ELR (cell line): Measurements from ENCODE around the gene SMAD4.
"Not testable (repeated sequence)": the region's sequence is repeated elsewhere in the genome, so short reads cannot be mapped to it uniquely, and the experiment has no call there.

ENCODE experiments used
- DNase-seq: peaks from one replicate; pipeline ENCODE4 v3.0.0-alpha.2; 2015; ENCODE audit warnings: low read depth

Gene SMAD4

DNA sequence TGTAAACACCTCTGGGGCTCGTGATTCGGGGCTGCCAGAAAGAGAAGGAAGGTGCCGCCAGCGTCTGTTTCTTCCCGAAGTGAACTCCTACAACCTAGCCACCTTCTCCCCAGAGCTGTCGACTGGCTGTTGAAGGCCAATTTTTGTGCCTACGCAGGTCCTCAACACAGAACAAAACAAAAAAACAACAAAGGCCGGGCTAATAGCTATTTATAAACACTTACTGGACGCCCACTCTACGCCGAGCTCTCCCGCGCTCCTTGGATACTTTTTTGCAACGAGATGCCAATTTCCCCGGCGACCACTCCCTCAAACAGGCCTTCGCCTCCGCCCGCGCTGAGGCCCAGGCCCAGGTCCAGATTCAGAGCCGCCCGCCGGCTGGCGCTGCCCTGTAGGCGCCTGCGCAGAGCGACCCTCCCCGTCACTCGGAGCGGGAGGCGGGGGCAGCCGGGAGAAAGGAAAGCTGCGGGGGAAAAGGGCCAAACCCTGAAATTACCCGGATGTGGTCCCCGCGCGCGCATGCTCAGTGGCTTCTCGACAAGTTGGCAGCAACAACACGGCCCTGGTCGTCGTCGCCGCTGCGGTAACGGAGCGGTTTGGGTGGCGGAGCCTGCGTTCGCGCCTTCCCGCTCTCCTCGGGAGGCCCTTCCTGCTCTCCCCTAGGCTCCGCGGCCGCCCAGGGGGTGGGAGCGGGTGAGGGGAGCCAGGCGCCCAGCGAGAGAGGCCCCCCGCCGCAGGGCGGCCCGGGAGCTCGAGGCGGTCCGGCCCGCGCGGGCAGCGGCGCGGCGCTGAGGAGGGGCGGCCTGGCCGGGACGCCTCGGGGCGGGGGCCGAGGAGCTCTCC, at the start of gene SMAD4:
SMAD4 (plus strand) TSS at position 520 of the 843 bp plus-strand sequence. CDS start 16,834 bp downstream, outside the sequence.
- DNase-seq = peak; percentile 95

DNA sequence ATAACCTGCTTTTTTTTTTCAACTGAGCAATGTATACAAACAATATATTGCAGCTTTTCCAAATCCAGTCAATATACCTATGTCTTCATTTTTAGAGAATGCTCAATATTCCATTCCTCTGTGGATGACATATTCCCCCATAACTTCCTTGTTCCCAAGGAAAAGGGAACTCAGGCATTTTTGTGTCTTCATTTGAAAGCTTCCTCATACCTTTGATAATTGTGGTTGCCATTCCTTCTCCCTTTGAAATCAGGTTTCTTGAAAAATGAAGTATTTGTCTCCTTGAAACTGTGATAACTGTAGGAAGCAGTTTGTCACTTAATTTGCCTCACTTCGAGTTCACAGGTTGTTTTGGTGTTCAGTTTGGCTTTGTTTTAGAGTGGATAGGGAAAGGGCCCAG, 48.6 kb upstream of the SMAD4 start:
- DNase-seq = no peak

DNA sequence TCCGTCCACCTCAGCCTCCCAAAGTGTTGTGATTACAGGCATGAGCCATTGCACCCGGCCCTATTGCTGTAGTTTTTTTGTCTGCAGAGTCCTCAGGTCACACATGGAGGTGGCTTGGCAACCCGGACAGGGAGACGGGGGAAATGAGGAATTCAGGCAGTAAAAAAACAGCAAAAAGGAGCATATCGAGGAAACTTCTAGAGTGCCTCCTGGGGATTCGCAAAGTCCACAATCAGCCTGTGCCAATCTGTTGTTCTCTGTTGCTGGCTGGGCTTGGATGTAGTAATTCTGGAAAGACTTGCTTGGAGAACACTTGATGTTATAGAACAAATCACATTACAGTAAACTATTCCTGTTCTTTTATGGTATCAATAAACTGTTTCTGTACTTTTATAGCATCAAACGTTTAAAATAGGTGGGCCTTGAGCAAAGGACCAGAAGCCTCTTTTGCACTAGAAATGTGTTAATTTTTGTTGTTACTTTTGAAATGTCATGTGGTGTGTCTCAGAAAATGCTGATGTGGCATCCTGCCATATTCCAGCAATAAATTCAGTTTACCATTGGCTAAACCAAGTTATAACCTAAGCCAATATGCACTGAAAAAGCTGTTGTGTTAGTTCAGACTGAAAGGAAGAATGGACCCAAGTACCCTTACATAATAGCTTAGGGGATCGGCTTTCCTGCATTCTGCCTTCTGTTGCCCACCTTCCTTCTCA, 47.8 kb upstream of the SMAD4 start:
- no peak for DNase-seq

DNA sequence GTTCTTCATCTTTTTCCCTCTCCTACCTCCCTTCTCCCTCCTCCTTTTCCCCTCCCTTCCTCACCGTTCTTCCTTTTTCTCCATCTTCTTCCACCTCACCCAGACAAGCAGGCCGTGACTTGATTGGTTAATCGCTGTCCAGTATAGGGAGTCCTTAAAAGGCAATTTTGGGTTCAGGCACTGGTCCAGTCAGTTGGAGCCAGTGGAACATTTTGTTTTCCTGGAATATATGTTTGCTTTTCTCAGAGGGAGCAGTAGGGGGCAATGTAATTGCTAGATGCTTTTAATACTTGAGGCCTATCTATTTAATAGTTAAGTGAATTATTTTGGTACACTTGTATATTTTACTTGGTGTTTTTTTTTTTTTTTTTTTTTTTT, 47.2 kb upstream of the SMAD4 start:
- DNase-seq = peak; percentile 28

DNA sequence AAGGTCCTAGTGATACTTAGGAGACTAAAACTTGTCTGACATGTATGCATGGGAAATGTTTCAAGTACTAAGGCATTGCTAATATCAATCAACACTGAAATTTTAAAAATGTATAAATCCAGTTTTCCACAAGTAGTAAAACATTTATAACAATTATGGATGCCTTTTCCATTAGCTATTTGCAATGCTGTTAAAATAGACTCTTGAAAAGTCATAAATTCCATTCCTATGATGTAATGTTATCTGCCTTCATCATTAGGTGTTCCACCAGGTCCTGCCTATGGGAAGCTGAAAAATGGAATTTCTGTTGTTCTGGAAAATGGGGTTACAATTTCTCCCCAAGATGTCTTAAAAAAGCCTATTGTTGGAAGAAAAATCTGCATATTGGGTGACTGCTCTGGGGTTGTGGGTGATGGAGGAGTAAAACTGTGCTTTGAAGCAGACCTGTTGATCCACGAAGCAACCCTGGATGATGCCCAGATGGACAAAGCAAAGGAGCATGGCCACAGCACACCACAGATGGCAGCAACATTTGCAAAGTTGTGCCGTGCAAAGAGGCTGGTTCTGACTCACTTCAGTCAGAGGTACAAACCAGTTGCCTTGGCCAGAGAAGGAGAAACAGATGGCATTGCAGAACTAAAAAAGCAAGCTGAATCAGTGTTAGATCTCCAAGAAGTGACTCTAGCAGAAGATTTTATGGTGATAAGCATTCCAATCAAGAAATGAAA, 43.5 kb upstream of the SMAD4 start:
- peak; percentile 71 for DNase-seq

DNA sequence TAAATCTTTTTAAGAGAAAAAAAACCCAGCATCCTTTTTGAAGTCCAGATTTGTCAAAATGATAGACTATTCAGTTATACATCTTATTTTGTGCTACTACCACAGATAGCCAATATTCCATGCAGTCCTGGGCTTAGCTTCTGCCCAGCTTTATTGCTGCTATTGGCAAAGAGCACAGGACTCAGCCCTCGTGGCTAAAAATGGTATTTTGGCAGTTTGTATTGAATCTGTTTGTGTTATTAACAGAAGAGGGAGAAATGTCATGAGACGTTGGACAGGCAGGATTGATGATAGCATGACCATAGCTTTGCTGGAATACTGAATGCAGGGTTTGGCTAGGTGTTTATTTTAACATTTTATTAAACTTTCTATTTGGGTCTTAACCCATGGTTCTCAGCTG, 42.8 kb upstream of the SMAD4 start:
- no peak for DNase-seq

DNA sequence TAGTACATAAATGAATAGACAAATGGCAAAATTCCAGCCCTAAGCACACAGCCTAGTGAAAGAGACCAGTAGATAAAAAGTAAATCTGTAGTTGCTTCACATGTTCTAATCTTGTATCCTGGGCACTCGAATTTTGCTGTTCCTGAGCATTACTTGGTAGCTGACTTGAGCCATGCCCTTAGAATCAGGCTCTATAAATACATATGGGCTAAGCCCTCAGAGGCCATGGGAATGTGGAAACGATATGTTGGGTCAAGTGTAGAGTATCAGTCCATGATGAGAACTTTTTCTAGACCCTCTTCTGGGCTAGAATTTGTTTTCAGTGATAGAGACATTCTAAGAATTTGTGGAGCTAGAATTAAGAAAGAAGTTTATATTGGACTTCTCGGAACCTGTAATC, 40.3 kb upstream of the SMAD4 start:
- DNase-seq = no peak

DNA sequence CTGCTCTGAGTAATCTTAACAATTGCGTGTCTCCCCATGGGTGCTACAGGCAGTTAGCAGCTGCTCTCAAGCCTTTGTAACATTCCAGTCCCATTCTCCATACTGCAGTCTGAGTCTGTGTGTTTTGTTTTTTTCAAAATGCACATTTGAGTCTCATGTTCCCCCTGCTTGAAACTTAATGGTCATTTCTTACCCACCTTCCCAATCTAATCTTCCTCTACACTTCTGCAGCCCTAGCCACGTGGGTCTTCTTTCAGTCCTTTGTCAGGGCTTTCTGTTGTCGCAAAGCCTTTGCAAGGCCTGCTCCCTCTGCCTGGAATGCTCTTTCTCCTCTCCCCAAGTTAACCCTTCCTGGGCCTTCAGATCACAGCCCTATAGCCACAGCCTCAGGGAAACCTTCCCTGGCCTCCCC, 37.7 kb upstream of the SMAD4 start:
- DNase-seq = no peak

DNA sequence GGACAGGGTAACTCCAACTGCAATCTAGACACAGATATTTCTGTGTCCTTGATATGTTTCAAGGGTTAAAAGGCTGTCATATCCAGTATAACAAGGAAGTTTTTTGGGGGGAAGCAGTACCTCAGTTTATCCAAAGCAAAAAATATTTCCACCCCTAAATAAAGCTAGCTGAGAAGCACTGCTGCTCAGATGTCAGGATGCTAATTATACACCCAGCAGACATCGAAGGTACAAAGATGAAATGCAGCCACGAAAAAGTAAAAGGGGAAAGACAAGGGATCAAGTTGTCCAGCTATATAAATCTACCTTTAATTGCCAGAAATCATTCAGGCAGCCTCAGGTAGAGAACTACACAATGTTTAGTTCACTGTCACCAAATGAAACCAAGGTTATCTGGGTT, 36.0 kb upstream of the SMAD4 start:
- no peak for DNase-seq

DNA sequence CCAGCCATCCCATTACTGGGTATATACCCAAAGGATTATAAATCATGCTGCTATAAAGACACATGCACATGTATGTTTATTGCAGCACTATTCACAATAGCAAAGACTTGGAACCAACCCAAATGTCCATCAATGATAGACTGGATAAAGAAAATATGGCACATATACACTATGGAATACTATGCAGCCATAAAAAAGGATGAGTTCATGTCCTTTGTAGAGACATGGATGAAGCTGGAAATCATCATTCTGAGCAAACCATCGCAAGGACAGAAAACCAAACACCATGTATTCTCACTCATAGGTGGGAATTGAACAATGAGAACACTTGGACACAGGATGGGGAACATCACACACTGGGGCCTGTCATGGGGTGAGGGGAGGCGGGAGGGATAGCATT, 26.8 kb upstream of the SMAD4 start:
- not testable (repeated sequence) for DNase-seq

DNA sequence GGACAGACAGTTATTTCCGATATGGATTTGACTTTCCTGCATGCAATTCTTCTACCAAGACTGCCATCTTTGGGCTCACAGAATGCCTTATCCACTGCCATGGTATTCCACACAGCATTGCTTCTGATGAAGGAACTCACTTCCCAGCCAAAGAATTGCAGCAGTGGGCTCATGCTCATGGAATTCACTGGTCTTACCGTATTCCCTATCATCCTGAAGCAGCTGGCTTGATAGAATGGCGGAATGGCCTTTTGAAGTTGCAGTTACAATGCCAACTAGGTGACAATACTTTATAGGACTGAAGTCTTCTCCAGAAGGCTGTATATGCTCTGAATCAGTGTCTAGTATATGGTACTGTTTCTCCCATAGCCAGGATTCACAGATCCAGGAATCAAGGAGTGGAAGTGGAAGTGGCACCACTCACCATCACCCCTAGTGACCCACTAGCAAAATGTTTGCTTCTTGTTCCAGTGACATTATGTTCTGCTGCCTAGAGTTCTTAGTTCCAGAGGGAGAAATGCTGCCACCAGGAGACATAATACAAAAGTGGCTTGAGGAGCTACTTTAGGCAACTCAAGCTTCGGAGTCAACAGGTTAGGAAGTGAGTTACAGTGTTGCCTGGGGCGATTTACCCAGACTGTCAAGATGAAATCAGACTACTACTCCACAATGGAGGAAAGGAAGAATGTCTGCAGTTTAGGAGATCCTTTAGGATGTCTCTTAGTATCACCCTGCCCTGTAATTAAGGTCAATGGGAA, 23.8 kb upstream of the SMAD4 start:
- no peak for DNase-seq

DNA sequence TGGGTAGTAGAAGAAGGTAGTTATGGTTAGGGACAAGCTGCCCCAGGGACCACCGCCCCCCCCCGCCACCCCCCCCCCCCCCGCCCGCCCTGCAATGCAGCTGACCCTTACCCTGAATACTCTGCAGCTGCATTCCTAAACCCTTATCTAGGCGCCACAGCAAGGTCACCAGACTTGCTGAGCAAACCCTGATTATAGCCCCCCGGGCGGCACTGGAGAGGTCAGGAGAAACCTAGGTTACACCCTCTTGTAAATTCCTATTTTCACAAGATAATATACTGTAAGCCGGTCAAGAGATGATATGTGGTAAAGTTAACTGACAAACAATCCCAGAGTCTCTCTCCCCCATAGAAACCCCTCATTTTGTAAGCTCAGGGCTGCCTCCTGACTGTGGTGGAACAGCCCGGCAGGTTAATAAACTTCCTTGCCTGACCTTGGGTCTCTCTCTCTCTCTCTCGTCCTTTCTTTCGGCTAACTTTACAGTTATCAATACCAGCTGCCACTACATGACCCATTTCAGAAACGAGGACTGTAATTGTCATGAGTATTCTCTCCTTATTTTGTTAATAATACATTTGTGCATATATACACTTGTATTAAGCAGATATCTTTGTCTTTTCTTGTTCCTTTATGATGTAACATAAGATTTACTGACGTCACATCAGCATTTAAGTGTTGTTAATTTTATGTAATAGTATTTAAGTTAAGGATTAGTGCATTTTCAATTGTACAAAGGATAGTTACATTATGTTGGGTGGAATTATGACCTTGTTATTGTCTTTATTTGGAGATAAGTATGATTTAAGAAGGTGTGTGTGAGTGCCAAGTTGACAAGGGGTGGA, 22.8 kb upstream of the SMAD4 start:
- no peak for DNase-seq

DNA sequence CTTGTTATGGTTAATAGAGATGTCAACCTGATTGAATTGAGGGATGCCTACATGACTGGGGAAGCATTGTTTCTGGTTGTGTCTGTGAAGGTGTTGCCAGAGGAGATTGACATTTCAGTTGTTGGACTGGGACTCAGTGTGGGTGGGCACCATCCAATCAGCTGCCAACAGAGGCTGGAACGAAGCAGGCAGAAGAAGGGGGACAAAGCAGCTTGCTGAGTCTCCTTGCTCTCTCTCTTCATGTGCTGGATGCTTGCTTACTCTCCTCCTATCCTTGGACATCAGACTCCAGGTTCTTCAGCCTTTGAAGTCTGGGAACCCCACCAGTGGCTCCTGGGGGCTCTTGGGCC, 22.2 kb upstream of the SMAD4 start:
- DNase-seq = no peak

DNA sequence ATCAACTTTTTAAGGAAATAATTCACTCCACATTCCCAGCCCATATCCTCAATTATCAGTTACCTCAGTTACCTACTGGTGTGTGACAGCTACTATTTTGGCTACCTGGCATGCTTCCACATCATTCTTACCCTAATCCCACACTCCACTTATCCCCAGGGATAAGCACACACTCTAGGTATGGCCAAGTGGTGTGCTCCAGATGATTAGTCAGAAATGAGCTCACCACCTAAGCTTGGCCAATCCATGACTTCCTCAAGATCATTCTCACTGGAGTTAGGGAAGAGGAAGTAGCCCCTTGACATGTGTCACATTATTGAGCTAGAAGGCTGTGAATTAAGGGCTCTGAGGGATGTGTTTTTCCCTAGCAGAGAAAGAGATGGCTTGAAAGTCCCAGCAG, 20.9 kb upstream of the SMAD4 start:
- peak; percentile 43 for DNase-seq

DNA sequence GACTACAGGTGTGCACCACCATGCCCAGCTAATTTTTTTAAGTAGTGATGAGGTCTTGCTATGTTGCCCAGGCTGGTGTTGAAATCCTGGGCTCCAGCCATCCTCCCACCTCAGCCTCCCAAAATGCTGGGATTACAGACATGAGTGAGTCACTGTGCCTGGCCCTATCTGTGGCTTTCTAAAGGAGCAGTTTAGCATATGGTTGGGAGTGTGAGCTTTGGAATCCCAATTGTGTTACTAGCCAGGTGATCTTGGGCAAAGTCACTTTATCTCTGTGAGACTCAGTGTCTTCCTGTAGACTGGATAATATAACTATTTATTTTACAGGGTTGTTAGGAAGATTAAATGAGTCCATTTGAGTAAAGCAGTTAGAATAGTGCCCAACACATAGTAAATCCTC, 19.8 kb upstream of the SMAD4 start:
- no peak for DNase-seq

DNA sequence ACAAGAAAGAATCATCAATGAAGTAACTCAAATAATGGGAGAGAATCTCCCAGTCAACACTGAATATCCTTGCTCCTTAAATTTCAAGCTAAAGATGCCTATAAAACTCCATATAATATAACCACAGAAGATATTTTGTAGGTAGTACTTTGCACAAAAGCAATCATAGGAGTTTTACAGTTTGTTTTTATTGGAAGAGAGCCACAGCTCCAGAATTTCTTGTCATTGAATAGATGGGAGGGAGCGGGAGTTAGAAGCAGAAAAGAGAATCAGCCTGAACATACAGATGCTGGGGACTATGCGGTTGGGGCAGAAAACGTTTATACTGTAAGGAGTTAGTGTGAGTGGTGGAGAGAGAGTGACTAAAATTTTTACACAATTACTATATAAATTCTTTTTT, 18.3 kb upstream of the SMAD4 start:
- DNase-seq = no peak

DNA sequence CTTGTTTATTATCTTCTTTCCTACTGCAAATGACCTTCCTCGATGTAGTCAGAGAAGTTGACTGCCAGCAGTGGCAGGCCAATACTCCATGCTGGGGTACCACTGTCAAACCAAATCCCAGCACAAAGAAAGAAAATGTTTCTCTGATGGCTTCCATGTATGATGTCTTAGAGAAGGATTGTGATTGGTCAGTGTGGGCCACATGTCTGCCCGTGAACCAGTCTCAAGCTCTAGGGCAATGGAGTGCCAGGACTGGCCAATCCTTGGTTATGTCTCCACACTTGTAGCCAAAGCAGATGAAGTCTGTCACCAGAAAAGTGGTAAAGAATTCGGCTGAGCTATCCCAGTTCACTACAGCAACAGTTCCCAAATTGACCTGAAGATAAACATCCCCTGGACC, 17.6 kb upstream of the SMAD4 start:
- DNase-seq = no peak

DNA sequence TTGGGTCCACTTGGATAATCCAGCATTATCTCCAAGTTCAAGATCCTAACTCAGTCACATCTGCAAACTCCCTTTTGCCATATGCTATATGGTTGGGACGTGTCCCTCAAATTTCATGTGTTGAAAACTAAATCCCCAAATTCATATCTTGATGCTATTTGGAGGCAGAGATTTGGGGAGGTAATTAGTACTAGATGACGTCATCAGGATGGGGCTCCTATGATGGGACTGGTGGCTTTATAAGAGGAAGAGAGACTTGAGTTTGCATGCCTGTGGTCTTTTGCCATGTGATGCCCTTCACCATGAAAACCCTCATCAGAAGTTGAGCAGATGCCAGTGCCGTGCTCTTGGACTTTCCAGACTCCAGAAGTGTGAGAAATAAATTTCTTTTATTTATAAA, 16.8 kb upstream of the SMAD4 start:
- DNase-seq = no peak

DNA sequence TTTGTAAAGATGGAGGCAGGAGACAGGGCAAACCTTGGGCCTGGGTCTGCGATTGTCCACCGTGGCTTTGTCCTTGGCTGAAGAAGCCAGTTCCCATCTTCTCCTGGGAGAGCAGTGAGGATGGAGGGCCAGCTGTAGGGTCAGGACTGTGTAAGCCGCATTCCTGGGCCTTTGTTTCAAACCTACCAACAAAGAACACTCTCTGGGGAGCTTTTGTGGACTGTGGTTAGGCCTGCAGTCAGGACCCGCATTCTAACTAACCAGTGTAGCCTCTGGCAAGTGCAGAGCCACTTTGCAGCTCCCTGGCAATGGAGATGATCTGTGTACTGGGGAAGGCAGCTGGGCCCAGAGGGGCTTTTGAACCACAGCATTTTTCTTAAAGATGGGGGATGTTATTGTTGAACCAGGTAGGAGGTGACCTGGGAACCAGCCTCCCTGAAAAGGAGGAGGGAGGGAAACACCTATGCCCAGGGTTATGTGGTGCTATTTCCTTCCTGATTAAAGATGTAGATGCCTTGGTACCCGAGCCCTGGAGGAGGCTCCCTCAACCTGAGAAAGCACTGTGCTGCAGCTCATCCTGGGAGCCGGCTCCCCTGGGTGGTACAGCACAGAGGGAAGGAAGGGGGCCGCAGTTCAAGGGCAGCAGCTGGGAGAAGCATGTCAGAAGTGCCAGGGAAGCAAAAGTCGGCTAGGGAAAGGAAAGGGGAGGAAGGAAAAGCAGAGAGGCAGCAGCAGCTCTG, 12.7 kb upstream of the SMAD4 start:
- no peak for DNase-seq

DNA sequence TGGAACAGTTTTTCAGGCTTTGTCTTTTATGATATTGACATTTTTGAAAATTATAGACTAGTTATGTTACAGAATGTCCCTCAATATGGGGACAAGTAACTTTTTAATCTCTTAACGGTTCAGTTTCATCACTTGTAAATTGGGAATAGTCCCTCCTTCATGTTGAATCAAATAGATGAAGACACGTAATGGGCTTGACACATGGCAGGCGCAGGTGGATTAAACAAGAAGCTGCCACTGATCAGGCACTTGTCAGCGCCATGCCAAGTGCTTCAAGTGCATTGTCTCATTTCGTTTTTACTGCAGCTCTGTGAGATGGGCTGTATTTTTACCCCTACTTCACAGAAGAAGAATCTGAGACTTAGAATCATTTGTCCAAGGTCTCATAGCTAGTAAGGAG, 9.5 kb upstream of the SMAD4 start:
- DNase-seq = no peak
